Astrocyte (in vitro differentiated cells and primary cell): ENCODE results near the gene NUMA1. TPM values are rescaled to one million over a fixed set of nuclear protein-coding genes. Genes with fewer than 3 reads are reported as not detected.

Experiments
- DNase-seq: peaks from one replicate; pipeline ENCODE4 v3.0.0-alpha.2; 2010; ENCODE audit warnings: low read depth
- FAIRE-seq: peaks from 2 replicates; lab custom pipeline; 2011; peaks lifted over from hg19 to GRCh38; lab: Jason Lieb, UNC
- H2AFZ ChIP-seq: 2 replicates; pipeline ENCODE4 v1.6.0; 2012; ENCODE audit warnings: low read depth, low read length, inconsistent platforms
- H3K27ac ChIP-seq: 2 replicates; pipeline ENCODE4 v1.5.1; 2011; ENCODE audit warnings: low read depth, low read length, inconsistent platforms
- H3K27me3 ChIP-seq: 2 replicates; pipeline ENCODE4 v1.6.0; 2011; ENCODE audit warnings: low read length, inconsistent platforms; ENCODE audit not compliant: insufficient read depth
- H3K36me3 ChIP-seq: 2 replicates; pipeline ENCODE4 v1.5.1; 2011; ENCODE audit warnings: low read length, inconsistent platforms; ENCODE audit not compliant: insufficient read depth
- H3K4me1 ChIP-seq: 2 replicates; pipeline ENCODE4 v1.5.1; 2011; ENCODE audit warnings: low read length, inconsistent platforms; ENCODE audit not compliant: insufficient read depth
- H3K4me2 ChIP-seq: 2 replicates; pipeline ENCODE4 v1.6.0; 2012; ENCODE audit warnings: low read length, inconsistent platforms
- H3K4me3 ChIP-seq: 2 replicates; pipeline ENCODE4 v1.5.1; 2011; ENCODE audit warnings: low read depth, mild to moderate bottlenecking, low read length, inconsistent platforms; ENCODE audit not compliant: insufficient read depth
- H3K79me2 ChIP-seq: 2 replicates; pipeline ENCODE4 v1.6.0; 2012; ENCODE audit warnings: mild to moderate bottlenecking, low read length, inconsistent platforms; ENCODE audit not compliant: insufficient read depth
- H3K9ac ChIP-seq: 2 replicates; pipeline ENCODE4 v1.6.0; 2012; ENCODE audit warnings: mild to moderate bottlenecking, low read length, inconsistent platforms
- H3K9me3 ChIP-seq: 2 replicates; pipeline ENCODE4 v1.5.1; 2012; ENCODE audit warnings: low read depth, mild to moderate bottlenecking, low read length, inconsistent platforms; ENCODE audit not compliant: insufficient read depth
- H4K20me1 ChIP-seq: 2 replicates; pipeline ENCODE4 v1.6.0; 2012; ENCODE audit warnings: low read length, inconsistent platforms; ENCODE audit not compliant: insufficient read depth
- H3K27ac Mint-ChIP-seq: one replicate; pipeline ENCODE4 v1.8.0; 2021; ENCODE audit warnings: mild to moderate bottlenecking, mixed read lengths; ENCODE audit not compliant: unreplicated experiment
- H3K27me3 Mint-ChIP-seq: one replicate; pipeline ENCODE4 v1.8.0; 2021; ENCODE audit warnings: low read depth, mixed read lengths; ENCODE audit not compliant: unreplicated experiment
- H3K36me3 Mint-ChIP-seq: one replicate; pipeline ENCODE4 v1.8.0; 2021; ENCODE audit warnings: low read depth, mixed read lengths; ENCODE audit not compliant: unreplicated experiment
- H3K4me1 Mint-ChIP-seq: one replicate; pipeline ENCODE4 v1.8.0; 2021; ENCODE audit warnings: low read depth, mixed read lengths; ENCODE audit not compliant: unreplicated experiment
- H3K4me3 Mint-ChIP-seq: one replicate; pipeline ENCODE4 v1.8.0; 2021; ENCODE audit warnings: mild to moderate bottlenecking, moderate library complexity, mixed read lengths; ENCODE audit not compliant: unreplicated experiment
- H3K9me3 Mint-ChIP-seq: one replicate; pipeline ENCODE4 v1.8.0; 2021; ENCODE audit warnings: mild to moderate bottlenecking, mixed read lengths; ENCODE audit not compliant: unreplicated experiment
- CTCF ChIP-seq: IDR thresholded peaks from 2 replicates; pipeline ENCODE4 v1.5.1; 2011; ENCODE audit warnings: low read depth, mild to moderate bottlenecking, inconsistent platforms, low read length, moderate library complexity; ENCODE audit not compliant: insufficient read depth
- EZH2 ChIP-seq: IDR thresholded peaks from 2 replicates; pipeline ENCODE4 v1.6.1; 2012; ENCODE audit warnings: mild to moderate bottlenecking, low read length, inconsistent platforms; ENCODE audit not compliant: insufficient read depth
- total RNA-seq: library from RNA; stranded (reverse); gene quantifications from 2 replicates; pipeline ENCODE4 v1.2.1, GENCODE V29; 2021

NUMA1 gene
- total RNA-seq, 1 donor from 2014 or later: 111 TPM

DNA sequence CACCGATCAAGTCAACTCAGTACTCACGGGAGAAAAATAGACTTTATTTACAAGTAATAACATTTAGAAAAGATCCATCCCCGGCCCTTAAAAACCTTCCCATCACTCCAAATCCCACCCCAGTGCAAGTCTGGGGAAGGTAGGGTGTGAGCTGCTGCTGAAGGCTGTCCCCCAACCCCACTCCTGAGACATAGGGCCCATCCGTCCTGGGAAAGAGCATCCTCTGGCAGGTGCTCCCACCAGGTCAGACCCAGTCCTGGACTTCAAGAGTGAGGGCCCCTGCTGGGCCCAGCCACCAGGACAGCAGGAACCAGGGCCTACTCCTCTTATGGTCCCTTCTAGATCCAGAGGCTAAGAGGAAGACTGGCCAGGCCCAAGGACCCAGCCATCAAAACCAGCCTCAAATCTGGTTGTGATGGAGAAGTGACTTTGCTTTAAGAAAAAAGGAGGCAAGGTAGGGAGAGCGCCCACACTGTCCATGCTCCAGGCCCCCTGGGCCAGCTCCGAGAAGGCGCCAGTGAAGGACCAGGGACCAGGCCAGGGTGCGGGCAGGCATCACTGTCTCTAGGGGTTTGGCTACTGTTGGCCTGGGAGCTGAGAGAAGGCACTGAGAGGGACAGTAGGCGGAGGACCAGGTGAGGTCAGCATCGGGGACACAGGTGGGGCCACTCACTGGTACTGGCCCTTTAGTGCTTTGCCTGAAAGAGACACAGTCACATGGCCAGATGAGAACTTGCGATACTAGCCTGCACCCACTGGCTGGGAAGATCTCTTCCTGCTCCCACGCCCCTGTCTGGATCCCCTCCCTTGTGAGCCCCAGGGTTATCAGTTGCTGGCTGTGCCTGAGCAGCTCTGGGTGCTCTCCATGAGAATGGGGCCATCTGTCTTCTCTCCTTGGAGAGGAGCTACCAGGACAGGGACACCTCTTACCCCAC, 77.2 kb downstream of the NUMA1 start:
- H3K4me1 Mint-ChIP-seq: peaks cover 23% of the 10 kb centered on the region
- peaks cover 2% of the 10 kb centered on the region for H3K9me3 Mint-ChIP-seq
- Histone ChIP-seq H3K79me2 (no peaks in the 10 kb centered on the region), H3K4me1 (no peaks in the 10 kb centered on the region), H3K4me3 (no peak overlapping the region), H3K27ac (no peak overlapping the region), H2AFZ (no peak overlapping the region), H3K9me3 (no peaks in the 10 kb centered on the region), H3K36me3 (peaks cover 61% of the 10 kb centered on the region), H3K9ac (no peak overlapping the region), H3K27me3 (no peaks in the 10 kb centered on the region), H3K4me2 (no peak overlapping the region), H4K20me1 (peaks cover 87% of the 10 kb centered on the region)
- no peak overlapping the region for H3K27ac Mint-ChIP-seq
- H3K36me3 Mint-ChIP-seq: peaks cover 42% of the 10 kb centered on the region
- DNase-seq (no peak), FAIRE-seq (no peak)
- no peak overlapping the region for H3K4me3 Mint-ChIP-seq
- no peaks in the 10 kb centered on the region for H3K27me3 Mint-ChIP-seq
- TF ChIP-seq EZH2 (no peak), CTCF (no peak)

DNA sequence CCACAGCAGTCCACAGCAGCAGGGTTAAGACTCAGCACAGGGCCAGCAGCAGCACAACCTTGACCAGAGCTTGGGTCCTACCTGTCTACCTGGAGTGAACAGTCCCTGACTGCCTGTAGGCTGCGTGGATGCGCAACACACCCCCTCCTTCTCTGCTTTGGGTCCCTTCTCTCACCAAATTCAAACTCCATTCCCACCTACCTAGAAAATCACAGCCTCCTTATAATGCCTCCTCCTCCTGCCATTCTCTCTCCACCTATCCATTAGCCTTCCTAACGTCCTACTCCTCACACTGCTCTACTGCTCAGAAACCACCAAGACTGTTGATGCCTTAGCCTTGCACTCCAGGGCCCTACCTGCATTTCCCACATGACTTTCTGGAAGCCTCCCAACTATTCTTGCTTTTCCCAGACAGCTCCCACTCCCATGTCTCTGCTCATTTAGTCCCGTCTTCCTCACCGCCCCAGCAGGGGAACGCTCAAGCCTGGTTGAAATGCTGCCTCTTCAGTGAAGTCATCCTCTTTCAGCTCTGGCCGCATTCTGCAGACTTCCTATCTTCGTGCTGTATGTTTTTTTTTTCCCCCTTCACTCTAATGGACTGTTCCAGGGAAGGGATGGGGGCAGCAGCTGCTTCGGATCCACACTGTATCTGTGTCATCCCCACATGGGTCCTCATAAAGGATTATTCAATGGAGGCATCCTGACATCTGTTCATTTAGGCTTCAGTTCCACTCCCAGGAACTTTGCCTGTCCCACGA, 78.3 kb downstream of the NUMA1 start:
- Histone ChIP-seq H2AFZ (no peak overlapping the region), H3K27me3 (no peaks in the 10 kb centered on the region), H3K36me3 (peaks cover 50% of the 10 kb centered on the region), H3K4me1 (no peaks in the 10 kb centered on the region), H3K9ac (no peak overlapping the region), H3K9me3 (no peaks in the 10 kb centered on the region), H4K20me1 (peaks cover 89% of the 10 kb centered on the region), H3K27ac (no peak overlapping the region), H3K79me2 (peaks cover 3% of the 10 kb centered on the region), H3K4me2 (no peak overlapping the region), H3K4me3 (no peak overlapping the region)
- FAIRE-seq (no peak), DNase-seq (no peak)
- peak overlapping the region; percentile 2 for H3K4me3 Mint-ChIP-seq
- peaks cover 25% of the 10 kb centered on the region for H3K4me1 Mint-ChIP-seq
- no peaks in the 10 kb centered on the region for H3K27me3 Mint-ChIP-seq
- peaks cover 2% of the 10 kb centered on the region for H3K9me3 Mint-ChIP-seq
- no peak for TF ChIP-seq EZH2
- no peak for TF ChIP-seq CTCF
- peaks cover 38% of the 10 kb centered on the region for H3K36me3 Mint-ChIP-seq
- H3K27ac Mint-ChIP-seq: peak overlapping the region; percentile 30
